AG04450 (cell line): Measurements from ENCODE around the gene SERPINB4. TPM values are rescaled to one million over a fixed set of nuclear protein-coding genes. Genes with fewer than 3 reads are reported as not detected.

Source experiments
- CTCF ChIA-PET: fragments of 300-600, 350-600 bp; formaldehyde crosslinking; extraction: SDS; loops from one replicate; lab custom pipeline; 2022; ENCODE audit warnings: antibody characterized with exemption, inconsistent platforms; lab: Charles Lee
- POLR2A ChIA-PET: fragments of 350-600 bp; formaldehyde crosslinking; extraction: SDS; loops from one replicate; lab custom pipeline; 2021; ENCODE audit warnings: antibody characterized with exemption, inconsistent platforms; lab: Yijun Ruan, JAX
- DNase-seq: peaks from one replicate; pipeline ENCODE4 v3.0.0-alpha.2; 2011; ENCODE audit warnings: low read depth, low spot score
- H3K27ac ChIP-seq: one replicate; pipeline ENCODE4 v1.5.1; 2012; ENCODE audit warnings: low read depth, low read length, control low read depth
- H3K27me3 ChIP-seq: one replicate; pipeline ENCODE4 v1.6.0; 2012; ENCODE audit warnings: low read length; ENCODE audit not compliant: control insufficient read depth, insufficient read depth
- H3K4me3 ChIP-seq: 2 replicates; pipeline ENCODE4 v1.5.1; 2011; ENCODE audit warnings: mild to moderate bottlenecking, low read depth, low read length, control low read depth
- H3K9me3 ChIP-seq: 2 replicates; pipeline ENCODE4 v1.5.1; 2012; ENCODE audit warnings: low read length; ENCODE audit not compliant: control insufficient read depth, insufficient read depth
- CTCF ChIP-seq: IDR thresholded peaks from 2 replicates; pipeline ENCODE4 v1.5.1; 2011; ENCODE audit warnings: low read depth, low read length, control low read depth, inconsistent platforms
- polyA plus RNA-seq: library from polyadenylated mRNA; depleted of rRNA; stranded (reverse); fragments of >200 nt; gene quantifications from 2 replicates; pipeline ENCODE4 v1.2.3, GENCODE V29; 2011; rRNA removed

SERPINB4 gene
- polyA plus RNA-seq, 1 experiment, result not detected

- POLR2A ChIA-PET, result no interaction called here
- TF ChIP-seq CTCF, result no peak
- no peak overlapping the region for H3K4me3 ChIP-seq
- H3K27me3 ChIP-seq, result no peaks in the 10 kb centered on the region
- CTCF ChIA-PET, result no interaction called here
- DNase-seq, result no peak
- H3K27ac ChIP-seq, result no peak overlapping the region
- no peaks in the 10 kb centered on the region for H3K9me3 ChIP-seq
These were observed 53.7 kb downstream of the SERPINB4 start for GRCh38 chr18:63590373-63590772.

- no peak overlapping the region for H3K4me3 ChIP-seq
- DNase-seq, result no peak
- no peaks in the 10 kb centered on the region for H3K9me3 ChIP-seq
- POLR2A ChIA-PET, result no interaction called here
- H3K27ac ChIP-seq, result no peak overlapping the region
- H3K27me3 ChIP-seq, result no peaks in the 10 kb centered on the region
- no peak for TF ChIP-seq CTCF
- CTCF ChIA-PET, result interaction anchor here (1.8 kb wide), 1 partner anchor 11 kb away, joined by 7 read pairs; no protein-coding TSS in a partner anchor
These were observed 55.1 kb downstream of the SERPINB4 start for GRCh38 chr18:63588909-63589308.

Other genes starting within 250 kb of the SERPINB4 start
- 26.4 and 34.3 TPM in 2 replicates for gene VPS4B, start 221.8 kb downstream of the SERPINB4 start, polyA plus RNA-seq
- not detected in 2 replicates for gene SERPINB5, start 167.3 kb downstream of the SERPINB4 start, polyA plus RNA-seq
- gene SERPINB12, start 101.9 kb downstream of the SERPINB4 start, polyA plus RNA-seq, result not detected in 2 replicates
- gene SERPINB13, start 56.9 kb downstream of the SERPINB4 start, polyA plus RNA-seq, result not detected in 2 replicates
- not detected in 2 replicates for gene SERPINB3, start 17.6 kb upstream of the SERPINB4 start, polyA plus RNA-seq
- gene SERPINB11, start 58.7 kb upstream of the SERPINB4 start, polyA plus RNA-seq, result not detected in 2 replicates
- gene SERPINB7, start 131.2 kb upstream of the SERPINB4 start, polyA plus RNA-seq, result 23.1 and 28.1 TPM in 2 replicates
- gene SERPINB2, start 243.4 kb upstream of the SERPINB4 start, polyA plus RNA-seq, result 5.3 and 6.9 TPM in 2 replicates